ENCODE data around the gene GREB1. TPM values are rescaled to one million over a fixed set of nuclear protein-coding genes. Genes with fewer than 3 reads are reported as not detected.

GREB1 gene
- polyA plus RNA-seq, 1 donor from 2014 or later: 17.2 TPM

- peaks cover 2% of the 10 kb centered on the region for H3K9me3 ChIP-seq (ENCODE audit: low read length)
- H3K4me3 ChIP-seq (ENCODE audit: low read length): no peak overlapping the region
- no peaks in the 10 kb centered on the region for H3K79me2 ChIP-seq (replicated peaks; ENCODE audit: insufficient read depth, low read length)
- no peak overlapping the region for H3K4me2 ChIP-seq (ENCODE audit: low read length)
- H3F3A ChIP-seq (ENCODE audit: insufficient read depth, low read length, poor library complexity, severe bottlenecking): no peaks in the 10 kb centered on the region
- TF ChIP-seq RAD21 (conservative IDR thresholded peaks at IDR 0.05): no peak
- no peak for TF ChIP-seq POLR2AphosphoS5 (IDR thresholded peaks at IDR 0.05)
- no peak for TF ChIP-seq EP300 (conservative IDR thresholded peaks at IDR 0.05; ENCODE audit: poor library complexity, severe bottlenecking)
- TF ChIP-seq REST (IDR thresholded peaks at IDR 0.05; ENCODE audit: borderline replicate concordance): no peak
- TF ChIP-seq CTCF (IDR thresholded peaks at IDR 0.05; ENCODE audit: poor library complexity, severe bottlenecking): no peak
- TF ChIP-seq EZH2 (IDR thresholded peaks at IDR 0.05; ENCODE audit: borderline replicate concordance, insufficient read depth, low read length, poor library complexity, severe bottlenecking): no peak
- no peak for TF ChIP-seq MXI1 (conservative IDR thresholded peaks at IDR 0.05; ENCODE audit: poor library complexity, severe bottlenecking)
- no peak for TF ChIP-seq SMC3 (conservative IDR thresholded peaks at IDR 0.05; ENCODE audit: poor library complexity)
- TF ChIP-seq TAF1 (IDR thresholded peaks at IDR 0.05; ENCODE audit: low read depth): no peak
- no peak overlapping the region for H2AFZ ChIP-seq (ENCODE audit: low read depth, low read length)
- H3K36me3 ChIP-seq (ENCODE audit: insufficient read depth, low read length): no peaks in the 10 kb centered on the region
- no peak overlapping the region for H3K27ac ChIP-seq (ENCODE audit: low read length)
- H3K9me2 ChIP-seq (ENCODE audit: insufficient read depth, low read length): no peaks in the 10 kb centered on the region
- no peak overlapping the region for H3K9ac ChIP-seq (ENCODE audit: low read length)
- H4K20me1 ChIP-seq (ENCODE audit: insufficient read depth): no peaks in the 10 kb centered on the region
- no peaks in the 10 kb centered on the region for H3K27me3 ChIP-seq (ENCODE audit: insufficient read depth, low read depth, low read length)
These were observed 27.9 kb upstream of the GREB1 start for GRCh38 chr2:11505652-11506610.

- no peaks in the 10 kb centered on the region for H3K27me3 ChIP-seq (ENCODE audit: insufficient read depth, low read depth, low read length)
- no peaks in the 10 kb centered on the region for H3K36me3 ChIP-seq (ENCODE audit: insufficient read depth, low read length)
- no peak overlapping the region for H3K9ac ChIP-seq (ENCODE audit: low read length)
- no peak overlapping the region for H2AFZ ChIP-seq (ENCODE audit: low read depth, low read length)
- no peak overlapping the region for H3K4me3 ChIP-seq (ENCODE audit: low read length)
- no peaks in the 10 kb centered on the region for H3K79me2 ChIP-seq (replicated peaks; ENCODE audit: insufficient read depth, low read length)
- peaks cover 2% of the 10 kb centered on the region for H3K9me3 ChIP-seq (ENCODE audit: low read length)
- no peaks in the 10 kb centered on the region for H3K9me2 ChIP-seq (ENCODE audit: insufficient read depth, low read length)
- H4K20me1 ChIP-seq (ENCODE audit: insufficient read depth): no peaks in the 10 kb centered on the region
- TF ChIP-seq REST (IDR thresholded peaks at IDR 0.05; ENCODE audit: borderline replicate concordance): no peak
- no peak for TF ChIP-seq EZH2 (IDR thresholded peaks at IDR 0.05; ENCODE audit: borderline replicate concordance, insufficient read depth, low read length, poor library complexity, severe bottlenecking)
- no peak for TF ChIP-seq SMC3 (conservative IDR thresholded peaks at IDR 0.05; ENCODE audit: poor library complexity)
- no peak for TF ChIP-seq TAF1 (IDR thresholded peaks at IDR 0.05; ENCODE audit: low read depth)
- no peak for TF ChIP-seq MXI1 (conservative IDR thresholded peaks at IDR 0.05; ENCODE audit: poor library complexity, severe bottlenecking)
- no peak for TF ChIP-seq RAD21 (conservative IDR thresholded peaks at IDR 0.05)
- TF ChIP-seq EP300 (conservative IDR thresholded peaks at IDR 0.05; ENCODE audit: poor library complexity, severe bottlenecking): no peak
- no peak for TF ChIP-seq POLR2AphosphoS5 (IDR thresholded peaks at IDR 0.05)
- TF ChIP-seq CTCF (IDR thresholded peaks at IDR 0.05; ENCODE audit: poor library complexity, severe bottlenecking): no peak
- no peak overlapping the region for H3K4me2 ChIP-seq (ENCODE audit: low read length)
- H3F3A ChIP-seq (ENCODE audit: insufficient read depth, low read length, poor library complexity, severe bottlenecking): no peaks in the 10 kb centered on the region
- H3K27ac ChIP-seq (ENCODE audit: low read length): no peak overlapping the region
These were observed 27.3 kb upstream of the GREB1 start for GRCh38 chr2:11506611-11506969.

All from neural cell (in vitro differentiated cells).